SIG-M5 treated with dmso at 0.1 percent for 504 hours (cell line): ENCODE results near the gene SHANK1.

Experiments used
- DNase-seq: peaks from one replicate; lab custom pipeline; 2025; ENCODE audit not compliant: unreplicated experiment; lab: John Stamatoyannopoulos, UW

SHANK1 gene

GRCh38 chr19:50662651-50663481 is 56.7 kb downstream of the SHANK1 start:
- DNase-seq: no peak

- DNase-seq: no peak
These were observed 57.6 kb downstream of the SHANK1 start for GRCh38 chr19:50661766-50662650.

GRCh38 chr19:50661023-50661422 is 58.6 kb downstream of the SHANK1 start:
- no peak for DNase-seq

- no peak for DNase-seq
These were observed 59.6 kb downstream of the SHANK1 start for GRCh38 chr19:50660088-50660366.

- no peak for DNase-seq
These were observed 60.1 kb downstream of the SHANK1 start for GRCh38 chr19:50659318-50660087.

GRCh38 chr19:50658441-50659317 is 60.9 kb downstream of the SHANK1 start:
- peak; percentile 73 for DNase-seq

GRCh38 chr19:50657712-50658440 is 61.7 kb downstream of the SHANK1 start:
- peak; percentile 99 for DNase-seq

GRCh38 chr19:50657222-50657669 is 62.4 kb downstream of the SHANK1 start:
- no peak for DNase-seq

GRCh38 chr19:50654882-50655281 is 64.7 kb downstream of the SHANK1 start:
- DNase-seq: no peak

- DNase-seq: no peak
These were observed 66.9 kb downstream of the SHANK1 start for GRCh38 chr19:50652722-50653121.

GRCh38 chr19:50651174-50651573 is 68.4 kb downstream of the SHANK1 start:
- DNase-seq: no peak

- no peak for DNase-seq
These were observed 69.9 kb downstream of the SHANK1 start, which contains the start of gene C19orf81 for GRCh38 chr19:50649433-50650391. TSS of gene C19orf81 (plus strand) at chr19:50649445. CDS start at chr19:50649445, 0 bp downstream.

- no peak for DNase-seq
These were observed 70.9 kb downstream of the SHANK1 start for GRCh38 chr19:50648659-50649058.

- peak; percentile 13 for DNase-seq
These were observed 71.6 kb downstream of the SHANK1 start for GRCh38 chr19:50647879-50648615.

GRCh38 chr19:50646074-50646807 is 73.4 kb downstream of the SHANK1 start:
- DNase-seq: no peak

GRCh38 chr19:50645107-50645506 is 74.5 kb downstream of the SHANK1 start:
- DNase-seq: no peak

GRCh38 chr19:50644315-50644915 is 75.2 kb downstream of the SHANK1 start:
- no peak for DNase-seq
